Neural progenitor cell (in vitro differentiated cells): ENCODE measurements around the gene UHRF1. TPM values are rescaled to one million over a fixed set of nuclear protein-coding genes. Genes with fewer than 3 reads are reported as not detected.

ENCODE experiments used
- DNase-seq: peaks from one replicate; pipeline ENCODE4 v3.0.0-alpha.2; 2016; ENCODE audit warnings: low spot score
- H2AFZ ChIP-seq: fragments of 200-600 bp; sonication (generic); replicated peaks from 2 replicates; pipeline ENCODE4 v1.6.1; 2016; ENCODE audit warnings: antibody characterized with exemption
- H3F3A ChIP-seq: fragments of 200-600 bp; sonication (generic); 2 replicates; pipeline ENCODE4 v1.6.1; 2016; ENCODE audit warnings: antibody characterized with exemption, low read depth
- H3K27ac ChIP-seq: fragments of 200-600 bp; sonication (generic); 2 replicates; pipeline ENCODE4 v1.5.1; 2016; ENCODE audit warnings: mild to moderate bottlenecking
- H3K27me3 ChIP-seq: fragments of 200-600 bp; sonication (generic); 2 replicates; pipeline ENCODE4 v1.6.1; 2016; ENCODE audit warnings: mild to moderate bottlenecking, moderate library complexity
- H3K36me3 ChIP-seq: fragments of 200-600 bp; sonication (generic); 2 replicates; pipeline ENCODE4 v1.5.1; 2016
- H3K4me1 ChIP-seq: fragments of 200-600 bp; sonication (generic); 2 replicates; pipeline ENCODE4 v1.6.1; 2016; ENCODE audit warnings: mixed run types
- H3K4me2 ChIP-seq: fragments of 200-600 bp; sonication (generic); 2 replicates; pipeline ENCODE4 v1.6.1; 2016
- H3K4me3 ChIP-seq: fragments of 200-600 bp; sonication (generic); 2 replicates; pipeline ENCODE4 v1.5.1; 2016
- H3K79me2 ChIP-seq: fragments of 200-600 bp; sonication (generic); 2 replicates; pipeline ENCODE4 v1.6.1; 2016; ENCODE audit warnings: low read depth
- H3K9ac ChIP-seq: fragments of 200-600 bp; sonication (generic); 2 replicates; pipeline ENCODE4 v1.6.1; 2016
- H3K9me3 ChIP-seq: fragments of 200-600 bp; sonication (generic); 2 replicates; pipeline ENCODE4 v1.5.1; 2016; ENCODE audit warnings: low read depth
- H4K20me1 ChIP-seq: fragments of 200-600 bp; sonication (generic); 2 replicates; pipeline ENCODE4 v1.6.1; 2016; ENCODE audit warnings: low read depth
- H3K27ac Mint-ChIP-seq: 3 replicates; pipeline ENCODE4 v1.8.0; 2021; ENCODE audit warnings: mixed read lengths
- H3K27me3 Mint-ChIP-seq: 2 replicates; pipeline ENCODE4 v1.8.0; 2022; ENCODE audit warnings: low read depth, mild to moderate bottlenecking, inconsistent platforms, moderate library complexity, mixed read lengths; ENCODE audit not compliant: insufficient read depth
- H3K36me3 Mint-ChIP-seq: 3 replicates; pipeline ENCODE4 v1.8.0; 2021; ENCODE audit warnings: mixed read lengths
- H3K4me1 Mint-ChIP-seq: 3 replicates; pipeline ENCODE4 v1.8.0; 2021; ENCODE audit warnings: mixed read lengths
- H3K4me3 Mint-ChIP-seq: 3 replicates; pipeline ENCODE4 v1.8.0; 2021; ENCODE audit warnings: mild to moderate bottlenecking, moderate library complexity, mixed read lengths
- H3K9me3 Mint-ChIP-seq: 3 replicates; pipeline ENCODE4 v1.8.0; 2020; ENCODE audit warnings: mixed read lengths
- EZH2 ChIP-seq: fragments of 200-600 bp; sonication (generic); IDR thresholded peaks from 2 replicates; pipeline ENCODE4 v1.6.1; 2017; ENCODE audit warnings: antibody characterized with exemption, mild to moderate bottlenecking, moderate library complexity
- EZH2phosphoT487 ChIP-seq: fragments of 200-600 bp; sonication (generic); IDR thresholded peaks from 2 replicates; pipeline ENCODE4 v1.6.1; 2017; ENCODE audit warnings: antibody characterized with exemption
- total RNA-seq: library from RNA; depleted of rRNA; stranded (reverse); fragments of >200 nt; gene quantifications from 2 replicates; pipeline ENCODE4 v1.2.3, GENCODE V29; 2015; ENCODE audit warnings: low replicate concordance
- TF ChIP-seq, protein P1 (sequence below): fragments of 200-600 bp; sonication (generic); IDR thresholded peaks from 2 replicates; pipeline ENCODE4 v1.5.1; 2017; ENCODE audit warnings: antibody characterized with exemption, mild to moderate bottlenecking

UHRF1 gene
- total RNA-seq, 1 donor from 2014 or later = 34.1 TPM

DNA sequence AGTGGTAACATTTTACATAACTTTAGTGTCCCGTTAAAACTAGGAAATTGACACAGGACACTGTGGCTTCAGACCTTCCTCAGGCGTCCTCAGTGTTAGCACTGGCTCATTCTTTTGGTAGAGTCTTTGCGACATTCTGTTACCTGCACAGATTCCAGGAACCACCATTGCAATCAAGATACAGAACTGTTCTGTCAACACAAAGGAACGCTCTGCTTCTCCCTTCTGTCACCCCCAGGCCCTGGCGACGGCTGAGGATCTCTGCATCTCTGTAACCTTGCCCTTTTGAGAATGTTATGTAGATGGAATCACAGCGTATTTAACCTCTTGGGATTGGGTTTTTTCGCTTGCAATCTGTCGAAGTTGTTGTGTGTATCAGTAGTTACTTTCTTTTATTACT lies 82.2 kb downstream of the UHRF1 start:
- H3F3A ChIP-seq = peaks cover 10% of the 10 kb centered on the region
- TF ChIP-seq EZH2 (no peak), EZH2phosphoT487 (no peak)
- TF ChIP-seq, protein P1, sequence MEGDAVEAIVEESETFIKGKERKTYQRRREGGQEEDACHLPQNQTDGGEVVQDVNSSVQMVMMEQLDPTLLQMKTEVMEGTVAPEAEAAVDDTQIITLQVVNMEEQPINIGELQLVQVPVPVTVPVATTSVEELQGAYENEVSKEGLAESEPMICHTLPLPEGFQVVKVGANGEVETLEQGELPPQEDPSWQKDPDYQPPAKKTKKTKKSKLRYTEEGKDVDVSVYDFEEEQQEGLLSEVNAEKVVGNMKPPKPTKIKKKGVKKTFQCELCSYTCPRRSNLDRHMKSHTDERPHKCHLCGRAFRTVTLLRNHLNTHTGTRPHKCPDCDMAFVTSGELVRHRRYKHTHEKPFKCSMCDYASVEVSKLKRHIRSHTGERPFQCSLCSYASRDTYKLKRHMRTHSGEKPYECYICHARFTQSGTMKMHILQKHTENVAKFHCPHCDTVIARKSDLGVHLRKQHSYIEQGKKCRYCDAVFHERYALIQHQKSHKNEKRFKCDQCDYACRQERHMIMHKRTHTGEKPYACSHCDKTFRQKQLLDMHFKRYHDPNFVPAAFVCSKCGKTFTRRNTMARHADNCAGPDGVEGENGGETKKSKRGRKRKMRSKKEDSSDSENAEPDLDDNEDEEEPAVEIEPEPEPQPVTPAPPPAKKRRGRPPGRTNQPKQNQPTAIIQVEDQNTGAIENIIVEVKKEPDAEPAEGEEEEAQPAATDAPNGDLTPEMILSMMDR = no peak
- peaks cover 39% of the 10 kb centered on the region for H3K4me1 Mint-ChIP-seq
- no peak overlapping the region for H3K9ac ChIP-seq
- H3K27ac Mint-ChIP-seq = no peak overlapping the region
- peaks cover 98% of the 10 kb centered on the region for H3K79me2 ChIP-seq
- peaks cover 3% of the 10 kb centered on the region for H3K27me3 Mint-ChIP-seq
- H3K36me3 Mint-ChIP-seq = peaks cover 15% of the 10 kb centered on the region
- no peak overlapping the region for H3K4me2 ChIP-seq
- peaks cover 2% of the 10 kb centered on the region for H3K9me3 Mint-ChIP-seq
- no peaks in the 10 kb centered on the region for H3K27me3 ChIP-seq
- DNase-seq = no peak
- H3K27ac ChIP-seq = no peak overlapping the region
- H3K4me1 ChIP-seq = peaks cover 5% of the 10 kb centered on the region
- H3K36me3 ChIP-seq = no peaks in the 10 kb centered on the region
- H3K9me3 ChIP-seq = no peaks in the 10 kb centered on the region
- H4K20me1 ChIP-seq = peaks cover 99% of the 10 kb centered on the region
- H3K4me3 Mint-ChIP-seq = no peak overlapping the region
- no peak overlapping the region for H2AFZ ChIP-seq
- no peak overlapping the region for H3K4me3 ChIP-seq

DNA sequence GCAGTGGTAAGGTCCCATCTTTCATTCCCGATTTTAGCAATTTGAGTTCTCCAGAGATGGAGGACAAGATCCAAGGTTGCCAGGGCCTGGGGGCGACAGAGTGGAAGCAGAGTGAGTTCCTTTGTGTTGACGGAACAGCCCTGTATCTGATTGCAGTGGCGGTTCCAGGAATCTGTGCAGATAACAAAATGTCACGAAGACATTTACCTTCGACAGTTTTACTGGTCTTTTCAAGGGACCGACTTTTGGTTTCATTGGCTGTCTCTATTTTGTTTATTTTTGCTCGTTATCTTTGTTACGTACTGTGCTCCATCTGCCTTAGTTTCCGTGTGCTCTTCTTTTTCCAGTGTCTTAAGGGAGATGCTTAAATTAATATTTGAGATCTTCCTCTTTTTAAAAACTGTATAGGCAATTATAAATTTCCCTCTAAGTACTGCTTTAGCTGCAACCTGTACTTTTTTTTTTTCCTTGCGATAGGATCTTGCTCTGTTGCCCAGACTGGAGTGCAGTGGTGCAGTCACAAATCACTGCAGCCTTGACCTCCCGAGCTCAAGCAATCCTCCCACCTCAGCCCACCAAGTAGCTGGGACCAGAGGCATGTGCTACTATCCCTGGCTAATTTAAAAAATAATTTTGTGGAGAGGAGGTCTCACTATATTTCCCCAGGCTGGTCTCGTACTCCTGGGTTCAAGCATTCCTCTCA lies 82.8 kb downstream of the UHRF1 start:
- H3K9me3 Mint-ChIP-seq = peaks cover 2% of the 10 kb centered on the region
- H3K27ac ChIP-seq = no peak overlapping the region
- H3K79me2 ChIP-seq = peaks cover 99% of the 10 kb centered on the region
- no peak overlapping the region for H3K4me2 ChIP-seq
- TF ChIP-seq EZH2 = no peak
- TF ChIP-seq EZH2phosphoT487 = no peak
- TF ChIP-seq, protein P1 = no peak
- H4K20me1 ChIP-seq = peaks cover 99% of the 10 kb centered on the region
- H3K4me3 Mint-ChIP-seq = no peak overlapping the region
- H3K27me3 Mint-ChIP-seq = peaks cover 3% of the 10 kb centered on the region
- H3K4me1 Mint-ChIP-seq = peaks cover 35% of the 10 kb centered on the region
- H3K27me3 ChIP-seq = no peaks in the 10 kb centered on the region
- H3K9ac ChIP-seq = no peak overlapping the region
- H3F3A ChIP-seq = peaks cover 10% of the 10 kb centered on the region
- H3K4me1 ChIP-seq = peaks cover 4% of the 10 kb centered on the region
- H3K9me3 ChIP-seq = no peaks in the 10 kb centered on the region
- peaks cover 19% of the 10 kb centered on the region for H3K36me3 Mint-ChIP-seq
- no peak for DNase-seq
- no peak overlapping the region for H3K27ac Mint-ChIP-seq
- H3K4me3 ChIP-seq = no peak overlapping the region
- H2AFZ ChIP-seq = no peak overlapping the region
- no peaks in the 10 kb centered on the region for H3K36me3 ChIP-seq

DNA sequence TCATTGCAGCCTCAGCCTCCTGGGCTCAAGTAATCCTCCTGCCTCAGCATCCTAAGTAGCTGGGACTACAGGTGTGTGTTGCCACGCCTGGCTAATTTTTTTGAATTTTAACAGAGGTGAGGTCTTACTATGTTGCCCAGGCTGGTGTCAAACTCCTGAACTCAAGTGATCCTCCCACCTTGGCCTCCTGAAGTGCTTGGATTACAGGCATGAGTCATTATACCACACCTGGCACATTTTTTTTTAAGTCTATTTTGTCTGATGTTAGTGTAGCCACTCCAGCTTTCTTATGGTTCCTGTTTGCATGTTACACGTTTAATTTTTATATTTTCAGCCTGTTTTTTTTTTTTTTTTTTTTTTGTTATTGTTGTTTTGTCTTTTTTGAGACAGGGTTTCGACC lies 84.4 kb downstream of the UHRF1 start:
- no peaks in the 10 kb centered on the region for H3K27me3 ChIP-seq
- peaks cover 4% of the 10 kb centered on the region for H3K4me1 ChIP-seq
- no peak for DNase-seq
- no peak overlapping the region for H3K4me2 ChIP-seq
- H4K20me1 ChIP-seq = peaks cover 99% of the 10 kb centered on the region
- no peak for TF ChIP-seq EZH2phosphoT487
- no peaks in the 10 kb centered on the region for H3K36me3 ChIP-seq
- H3K9ac ChIP-seq = no peak overlapping the region
- H2AFZ ChIP-seq = no peak overlapping the region
- H3K79me2 ChIP-seq = peaks cover 100% of the 10 kb centered on the region
- H3K9me3 ChIP-seq = no peaks in the 10 kb centered on the region
- no peak overlapping the region for H3K4me3 ChIP-seq
- peaks cover 5% of the 10 kb centered on the region for H3K27me3 Mint-ChIP-seq
- peaks cover 10% of the 10 kb centered on the region for H3F3A ChIP-seq
- peaks cover 2% of the 10 kb centered on the region for H3K9me3 Mint-ChIP-seq
- no peak overlapping the region for H3K27ac Mint-ChIP-seq
- peaks cover 23% of the 10 kb centered on the region for H3K36me3 Mint-ChIP-seq
- H3K27ac ChIP-seq = no peak overlapping the region
- H3K4me1 Mint-ChIP-seq = peaks cover 21% of the 10 kb centered on the region
- H3K4me3 Mint-ChIP-seq = no peak overlapping the region

DNA sequence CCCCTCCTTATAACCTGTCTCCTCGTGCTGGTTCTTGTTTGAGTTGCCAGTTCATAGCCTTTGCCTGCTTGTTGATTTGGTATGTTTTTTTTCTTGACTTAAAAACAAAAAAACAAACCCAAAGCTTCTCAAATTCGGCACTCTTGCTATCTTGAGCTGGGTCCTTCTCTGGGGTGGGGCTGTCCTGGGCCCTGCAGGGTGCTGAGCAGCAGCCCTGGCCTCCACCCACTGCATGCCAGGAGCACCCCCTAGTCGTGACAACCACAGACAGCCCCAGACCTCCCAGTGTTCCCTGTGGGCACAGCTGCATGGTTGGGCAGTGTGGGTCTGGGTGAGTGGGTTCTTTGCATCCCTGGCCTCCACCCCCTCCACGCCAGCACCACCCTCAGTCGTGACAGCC lies 87.4 kb downstream of the UHRF1 start:
- H3K36me3 Mint-ChIP-seq = peaks cover 40% of the 10 kb centered on the region
- peaks cover 2% of the 10 kb centered on the region for H3K9me3 Mint-ChIP-seq
- no peak overlapping the region for H2AFZ ChIP-seq
- no peak overlapping the region for H3K4me3 Mint-ChIP-seq
- peaks cover 90% of the 10 kb centered on the region for H3K79me2 ChIP-seq
- H3K27me3 ChIP-seq = no peaks in the 10 kb centered on the region
- no peak overlapping the region for H3K4me2 ChIP-seq
- H3K9me3 ChIP-seq = no peaks in the 10 kb centered on the region
- no peak for DNase-seq
- TF ChIP-seq EZH2 = no peak
- TF ChIP-seq EZH2phosphoT487 = no peak
- TF ChIP-seq, protein P1 = no peak
- H3K4me1 ChIP-seq = peaks cover 4% of the 10 kb centered on the region
- H3K27ac Mint-ChIP-seq = no peak overlapping the region
- peaks cover 9% of the 10 kb centered on the region for H3K4me1 Mint-ChIP-seq
- H3K9ac ChIP-seq = no peak overlapping the region
- peaks cover 5% of the 10 kb centered on the region for H3K27me3 Mint-ChIP-seq
- H4K20me1 ChIP-seq = peaks cover 91% of the 10 kb centered on the region
- H3K27ac ChIP-seq = no peak overlapping the region
- no peaks in the 10 kb centered on the region for H3K36me3 ChIP-seq
- no peak overlapping the region for H3K4me3 ChIP-seq
- peaks cover 10% of the 10 kb centered on the region for H3F3A ChIP-seq
